ENCODE measurements around the gene ARID1A.

Gene ARID1A

GRCh38 chr1:26814377-26814776 lies 118.6 kb downstream of the ARID1A start:
- TF ChIP-seq, protein P1, sequence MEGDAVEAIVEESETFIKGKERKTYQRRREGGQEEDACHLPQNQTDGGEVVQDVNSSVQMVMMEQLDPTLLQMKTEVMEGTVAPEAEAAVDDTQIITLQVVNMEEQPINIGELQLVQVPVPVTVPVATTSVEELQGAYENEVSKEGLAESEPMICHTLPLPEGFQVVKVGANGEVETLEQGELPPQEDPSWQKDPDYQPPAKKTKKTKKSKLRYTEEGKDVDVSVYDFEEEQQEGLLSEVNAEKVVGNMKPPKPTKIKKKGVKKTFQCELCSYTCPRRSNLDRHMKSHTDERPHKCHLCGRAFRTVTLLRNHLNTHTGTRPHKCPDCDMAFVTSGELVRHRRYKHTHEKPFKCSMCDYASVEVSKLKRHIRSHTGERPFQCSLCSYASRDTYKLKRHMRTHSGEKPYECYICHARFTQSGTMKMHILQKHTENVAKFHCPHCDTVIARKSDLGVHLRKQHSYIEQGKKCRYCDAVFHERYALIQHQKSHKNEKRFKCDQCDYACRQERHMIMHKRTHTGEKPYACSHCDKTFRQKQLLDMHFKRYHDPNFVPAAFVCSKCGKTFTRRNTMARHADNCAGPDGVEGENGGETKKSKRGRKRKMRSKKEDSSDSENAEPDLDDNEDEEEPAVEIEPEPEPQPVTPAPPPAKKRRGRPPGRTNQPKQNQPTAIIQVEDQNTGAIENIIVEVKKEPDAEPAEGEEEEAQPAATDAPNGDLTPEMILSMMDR (conservative IDR thresholded peaks at IDR 0.05; ENCODE audit: control insufficient read depth, insufficient read depth, low read depth, low read length) = no peak
- no peak for DNase-seq (ENCODE audit: low read depth)
- H3K4me3 ChIP-seq (ENCODE audit: control insufficient read depth, low read depth, low read length) = no peak overlapping the region

DNA sequence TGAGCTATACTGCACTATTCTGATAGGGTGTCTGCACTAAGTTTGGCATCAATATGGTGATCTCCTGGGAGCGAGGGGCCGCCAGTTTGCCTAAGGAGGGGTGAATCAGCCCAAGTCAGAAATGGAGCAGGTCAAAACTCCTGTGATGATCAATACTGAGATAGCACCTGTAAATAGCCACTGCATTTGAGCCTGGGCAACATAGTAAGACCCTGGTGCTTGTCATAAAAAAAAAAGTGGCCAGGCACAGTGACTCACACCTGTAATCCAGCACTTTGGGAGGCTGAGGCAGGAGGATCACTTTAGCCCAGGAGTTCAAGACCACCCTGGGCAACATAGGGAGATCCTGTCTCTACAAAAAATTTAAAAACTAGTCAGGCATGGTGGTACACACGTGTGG lies 119.1 kb downstream of the ARID1A start:
- no peak for DNase-seq (ENCODE audit: low read depth)
- no peak overlapping the region for H3K4me3 ChIP-seq (ENCODE audit: control insufficient read depth, low read depth, low read length)
- TF ChIP-seq, protein P1 (conservative IDR thresholded peaks at IDR 0.05; ENCODE audit: control insufficient read depth, insufficient read depth, low read depth, low read length) = no peak

DNA sequence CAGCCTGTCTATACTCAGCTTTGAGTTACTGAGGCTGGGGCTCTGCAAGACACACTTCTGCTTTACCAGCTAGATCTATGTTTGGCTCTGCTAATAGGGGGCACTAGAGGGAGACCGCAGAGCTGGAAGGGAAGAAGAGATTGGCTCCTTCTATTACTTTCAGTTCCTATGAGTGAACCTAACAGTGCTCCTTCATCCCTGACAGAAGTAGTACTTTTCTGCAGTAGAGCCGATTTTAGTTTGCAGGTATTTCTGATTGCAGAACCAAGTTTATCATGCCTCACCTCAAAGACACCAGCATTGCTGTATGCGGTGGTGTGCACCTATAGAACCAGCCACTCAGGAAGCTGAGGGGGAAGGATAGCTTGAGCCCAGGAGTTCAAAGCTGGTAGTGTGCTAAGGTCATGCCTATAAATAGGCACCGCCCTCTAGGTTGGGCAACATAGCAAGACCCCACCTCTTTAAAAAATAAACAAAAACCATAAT lies 125.0 kb downstream of the ARID1A start:
- no peak overlapping the region for H3K4me3 ChIP-seq (ENCODE audit: control insufficient read depth, low read depth, low read length)
- no peak for DNase-seq (ENCODE audit: low read depth)

DNA sequence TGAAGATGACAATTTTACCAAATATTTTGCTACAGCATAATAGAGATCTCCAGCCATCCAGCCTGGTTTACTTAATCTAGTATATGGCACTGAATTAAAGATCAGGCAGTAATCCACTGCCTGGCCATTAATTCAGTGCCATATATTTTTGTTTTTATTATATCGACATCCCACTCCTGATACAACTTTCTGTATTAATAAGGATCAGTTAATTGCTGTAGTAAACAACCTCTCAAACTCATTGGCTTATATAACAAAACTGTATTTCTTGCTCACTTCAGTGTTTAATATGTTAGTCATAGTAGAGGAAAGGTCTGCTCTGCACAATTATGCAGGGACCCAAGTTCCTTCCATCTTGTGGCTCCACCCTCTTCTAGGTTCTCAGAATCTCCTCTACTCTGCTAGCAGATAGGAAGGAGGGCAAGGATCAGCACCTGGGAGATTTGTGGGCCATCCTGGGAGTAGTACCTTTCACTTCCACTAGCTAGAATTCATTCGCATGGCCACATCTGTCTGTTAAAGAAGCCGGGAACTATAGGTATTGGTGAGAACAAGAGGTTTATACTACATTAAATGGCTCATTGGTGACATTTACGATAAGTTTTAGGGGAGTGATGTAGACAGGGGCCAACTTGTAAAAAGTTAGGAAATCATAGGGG lies 127.1 kb downstream of the ARID1A start:
- TF ChIP-seq, protein P1 (conservative IDR thresholded peaks at IDR 0.05; ENCODE audit: control insufficient read depth, insufficient read depth, low read depth, low read length) = no peak
- no peak for DNase-seq (ENCODE audit: low read depth)
- no peak overlapping the region for H3K4me3 ChIP-seq (ENCODE audit: control insufficient read depth, low read depth, low read length)

More for the DNA sequence above, 125.0 kb downstream of the ARID1A start:
- TF ChIP-seq, protein P1 (conservative IDR thresholded peaks at IDR 0.05; ENCODE audit: control insufficient read depth, insufficient read depth, low read depth, low read length) = no peak

DNA sequence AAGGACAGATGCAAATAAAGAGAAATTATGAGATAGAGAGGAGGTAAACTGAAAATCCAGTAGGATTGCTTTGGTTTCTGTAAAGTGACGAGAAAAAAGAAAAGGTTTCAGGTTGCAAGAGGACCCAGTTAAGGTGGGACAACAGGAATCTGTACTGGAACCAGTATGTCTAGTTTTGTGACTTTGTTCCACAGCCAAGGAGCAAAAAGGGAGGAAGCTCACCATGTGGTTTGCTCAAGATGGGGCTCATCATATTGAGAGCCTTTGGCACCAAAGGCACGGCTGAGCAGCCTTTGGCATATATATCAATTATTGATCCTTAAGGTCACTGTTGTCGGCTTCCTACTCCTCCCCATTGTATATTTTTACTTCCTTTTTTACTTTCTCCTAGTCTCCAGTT lies 128.9 kb downstream of the ARID1A start:
- no peak overlapping the region for H3K4me3 ChIP-seq (ENCODE audit: control insufficient read depth, low read depth, low read length)
- DNase-seq (ENCODE audit: low read depth) = no peak
- TF ChIP-seq, protein P1 (conservative IDR thresholded peaks at IDR 0.05; ENCODE audit: control insufficient read depth, insufficient read depth, low read depth, low read length) = no peak

- peak within 1 kb of the TSS; percentile 67 for H3K4me3 ChIP-seq (ENCODE audit: control insufficient read depth, low read depth, low read length)
- TF ChIP-seq, protein P1 (conservative IDR thresholded peaks at IDR 0.05; ENCODE audit: control insufficient read depth, insufficient read depth, low read depth, low read length) = no peak
- peak; percentile 30 for DNase-seq (ENCODE audit: low read depth)
Measured at GRCh38 chr1:26826261-26827105, 130.7 kb downstream of the ARID1A start, which contains the start of gene ZDHHC18. Gene ZDHHC18, plus strand, starts transcription at chr1:26826688. Its CDS starts 117 bp downstream, at chr1:26826805.
